NCI-H69 (cell line): ENCODE results near the gene CYP46A1.
A peak's percentile ranks its signal among the peaks of the same experiment; 100 is the strongest.
"Not testable (repeated sequence)": the region's sequence is repeated elsewhere in the genome, so short reads cannot be mapped to it uniquely, and the experiment has no call there.

Experiments used
- DNase-seq: peaks from one replicate; lab custom pipeline; 2025; lab: John Stamatoyannopoulos, UW

CYP46A1 gene

GRCh38 chr14:99683619-99684409, at the start of gene CYP46A1:
Gene CYP46A1 (plus strand): TSS chr14:99684298. CDS start chr14:99684418, 120 bp downstream.
- DNase-seq, result peak; percentile 100

DNA sequence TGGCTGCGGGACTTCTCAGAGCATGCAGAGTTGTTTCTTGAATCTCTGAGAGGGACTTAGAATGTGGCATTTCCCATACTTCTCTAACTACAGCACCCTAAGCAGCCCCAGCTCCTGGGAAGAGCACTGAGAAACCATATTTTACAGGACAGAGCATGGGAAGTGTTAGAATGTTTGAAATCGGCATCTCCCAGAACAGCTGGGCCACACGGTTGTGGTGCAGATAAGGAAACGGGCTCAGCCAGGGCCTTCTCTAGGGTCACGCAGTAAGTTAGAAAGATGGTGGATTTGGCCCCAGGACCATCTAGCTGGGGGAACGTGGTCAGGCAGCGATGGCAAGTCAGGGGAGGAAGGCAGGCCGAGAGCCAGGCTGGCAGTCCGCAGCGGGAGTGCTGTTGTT, 49.7 kb upstream of the CYP46A1 start:
- no peak for DNase-seq

- DNase-seq, result no peak
Measured at GRCh38 chr14:99635116-99635515, 49.0 kb upstream of the CYP46A1 start.

GRCh38 chr14:99636487-99636886, 47.6 kb upstream of the CYP46A1 start:
- no peak for DNase-seq

GRCh38 chr14:99637624-99638023, 46.5 kb upstream of the CYP46A1 start:
- DNase-seq, result no peak

- DNase-seq, result not testable (repeated sequence)
Measured at GRCh38 chr14:99642771-99643170, 41.3 kb upstream of the CYP46A1 start.

- DNase-seq, result no peak
Measured at GRCh38 chr14:99643343-99643742, 40.8 kb upstream of the CYP46A1 start.

DNA sequence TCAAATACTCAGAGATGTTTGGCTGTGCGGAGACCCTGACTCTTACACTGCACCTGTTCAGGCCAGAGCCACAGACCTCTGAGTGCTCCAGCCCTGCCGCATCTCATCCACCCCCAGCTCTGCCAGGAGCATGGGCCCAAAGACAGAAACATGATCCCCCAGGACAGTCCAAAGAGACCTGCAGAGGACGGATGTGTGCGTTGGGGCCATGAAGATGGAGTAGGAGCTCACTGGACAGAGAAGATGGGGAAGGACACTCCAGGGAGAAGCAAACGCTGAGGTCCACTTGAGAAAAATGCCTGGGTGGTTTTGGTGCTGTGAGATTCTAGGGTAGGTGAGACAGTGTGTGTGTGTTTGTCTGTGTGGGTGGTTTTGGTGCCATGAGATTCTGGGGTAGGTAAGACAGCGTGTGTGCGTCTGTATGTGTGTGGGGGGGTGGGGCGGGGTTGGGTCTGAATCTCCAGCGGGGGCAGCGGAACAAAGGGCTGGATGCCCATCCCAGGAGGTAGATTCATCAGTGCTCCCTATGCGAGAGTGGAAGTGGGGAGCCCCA, 40.0 kb upstream of the CYP46A1 start:
- no peak for DNase-seq

DNA sequence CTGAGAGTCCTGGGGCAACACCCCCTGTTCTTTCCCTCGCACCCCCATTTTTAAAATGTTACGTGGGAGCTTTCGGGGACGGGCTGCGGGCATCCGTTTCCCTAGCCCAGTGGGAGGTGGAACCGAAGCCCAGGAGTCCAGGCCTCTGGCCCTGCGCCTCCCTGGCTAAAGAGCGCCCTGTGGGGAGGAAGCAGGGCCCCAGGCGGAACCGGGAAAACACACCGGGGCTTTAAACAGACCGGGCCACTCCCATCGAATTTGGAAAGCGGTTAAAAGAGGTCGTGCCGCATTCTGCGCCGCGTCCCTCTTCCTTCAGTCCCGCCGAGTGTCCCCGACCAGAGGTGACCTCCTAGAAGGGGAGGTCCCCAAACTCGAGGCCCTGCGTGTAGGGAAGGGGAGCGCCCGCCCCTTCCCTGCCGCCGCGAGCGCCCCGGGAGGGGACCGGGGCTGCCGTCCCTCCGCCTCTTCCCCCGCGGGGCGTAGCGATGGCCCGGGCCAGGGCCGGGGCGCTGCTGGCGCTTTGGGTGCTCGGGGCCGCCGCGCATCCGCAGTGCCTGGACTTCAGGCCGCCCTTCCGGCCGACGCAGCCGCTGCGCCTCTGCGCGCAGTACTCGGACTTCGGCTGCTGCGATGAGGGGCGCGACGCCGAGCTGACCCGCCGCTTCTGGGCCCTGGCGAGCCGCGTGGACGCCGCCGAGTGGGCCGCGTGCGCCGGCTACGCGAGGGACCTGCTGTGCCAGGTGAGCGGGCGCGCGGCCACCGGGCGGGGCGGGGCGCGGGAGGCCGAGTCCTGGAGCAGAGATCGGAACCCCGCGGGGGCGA, 39.2 kb upstream of the CYP46A1 start, which contains the start of gene HHIPL1:
Gene HHIPL1, plus strand, starts transcription at position 407 of the 822 bp plus-strand sequence. Its CDS starts 79 bp downstream, at position 486.
- peak; percentile 42 for DNase-seq

DNA sequence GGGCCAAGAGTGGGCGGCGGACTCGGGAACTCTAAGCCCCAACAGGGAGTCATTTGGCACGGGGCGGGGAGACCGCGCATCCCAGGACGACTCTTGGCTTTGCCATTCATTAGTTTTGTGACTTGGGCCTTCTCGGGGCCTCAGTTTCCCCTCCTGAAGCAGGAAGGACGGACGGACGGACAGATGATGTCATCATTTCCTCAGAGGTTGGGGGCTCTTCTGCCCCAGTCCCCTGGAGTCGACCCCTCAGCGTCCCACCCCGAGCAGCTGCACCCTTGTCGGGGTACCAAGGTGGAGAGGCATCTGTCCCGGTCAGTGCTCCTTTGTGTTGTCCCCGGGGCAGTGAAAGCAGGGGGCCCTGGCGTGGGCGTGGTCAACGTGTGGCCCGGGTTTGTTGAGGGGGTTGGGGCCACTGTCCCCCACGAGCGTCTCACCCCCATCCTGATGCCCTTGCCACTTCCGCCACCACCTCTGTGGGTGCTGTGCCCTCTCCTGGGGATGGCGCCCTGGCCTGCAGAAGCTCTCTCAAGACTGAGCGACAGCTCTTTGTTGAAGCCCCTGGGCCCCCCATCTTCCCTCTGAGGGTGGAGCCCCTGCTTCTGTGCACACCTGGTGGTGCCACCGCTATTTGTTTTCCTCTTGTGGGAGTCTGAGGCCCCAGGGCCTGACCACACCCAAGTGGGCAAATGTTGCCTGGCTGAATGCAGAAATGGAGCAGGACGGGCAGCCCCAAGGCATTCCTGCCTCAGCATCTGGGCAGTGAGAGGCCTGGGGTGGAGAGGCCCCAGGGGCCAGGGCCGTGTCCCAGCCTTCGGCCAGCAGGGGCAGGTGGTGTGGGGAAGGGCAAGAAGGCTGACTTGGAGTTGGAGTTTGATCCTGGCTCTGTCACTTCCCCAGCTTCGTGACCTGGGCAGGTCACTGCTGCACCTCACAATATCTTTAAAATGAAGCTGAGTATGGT, 38.3 kb upstream of the CYP46A1 start:
- peak; percentile 33 for DNase-seq

DNA sequence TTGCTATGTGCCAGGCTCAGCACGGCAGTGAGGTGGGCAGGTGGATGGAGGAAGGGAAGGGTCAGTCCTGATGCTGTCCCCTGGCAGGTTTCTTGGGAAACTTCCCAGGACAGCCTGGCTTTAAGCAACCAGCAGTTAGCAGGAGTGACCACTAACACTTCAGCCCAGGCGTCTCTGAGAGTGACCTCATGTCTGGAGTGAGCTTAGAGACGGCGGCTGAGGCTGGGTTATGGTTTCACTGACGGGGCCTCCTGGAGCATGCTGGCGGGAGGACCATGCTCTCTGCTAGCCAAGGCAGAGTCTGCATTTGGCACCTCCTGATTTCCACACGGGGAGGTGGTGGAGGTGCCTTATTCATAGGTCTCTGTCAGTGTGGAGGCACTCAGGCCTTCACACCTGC, 36.7 kb upstream of the CYP46A1 start:
- DNase-seq, result no peak

- DNase-seq, result no peak
Measured at GRCh38 chr14:99648027-99648784, 35.9 kb upstream of the CYP46A1 start.

DNA sequence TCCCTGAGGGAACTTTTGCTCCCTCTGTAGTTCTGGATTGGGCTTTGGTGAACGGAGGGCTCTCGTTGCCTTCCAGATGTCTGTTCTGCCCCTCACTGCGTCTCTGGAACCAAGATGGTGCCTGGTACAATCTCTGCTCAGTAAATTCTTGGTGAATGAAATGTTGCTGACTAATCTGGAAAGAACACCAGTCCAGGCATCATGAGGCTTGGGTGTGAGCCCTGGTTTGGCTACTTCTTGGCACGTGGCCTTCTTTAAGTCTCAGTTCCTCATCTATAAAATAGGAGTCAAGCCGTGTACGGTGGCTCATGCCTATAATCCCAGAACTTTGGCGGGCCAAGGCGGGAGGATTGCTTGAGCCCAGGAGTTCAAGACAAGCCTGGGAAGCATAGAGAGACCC, 34.9 kb upstream of the CYP46A1 start:
- no peak for DNase-seq

GRCh38 chr14:99649643-99650042, 34.5 kb upstream of the CYP46A1 start:
- peak; percentile 17 for DNase-seq

- no peak for DNase-seq
Measured at GRCh38 chr14:99650189-99650588, 33.9 kb upstream of the CYP46A1 start.

DNA sequence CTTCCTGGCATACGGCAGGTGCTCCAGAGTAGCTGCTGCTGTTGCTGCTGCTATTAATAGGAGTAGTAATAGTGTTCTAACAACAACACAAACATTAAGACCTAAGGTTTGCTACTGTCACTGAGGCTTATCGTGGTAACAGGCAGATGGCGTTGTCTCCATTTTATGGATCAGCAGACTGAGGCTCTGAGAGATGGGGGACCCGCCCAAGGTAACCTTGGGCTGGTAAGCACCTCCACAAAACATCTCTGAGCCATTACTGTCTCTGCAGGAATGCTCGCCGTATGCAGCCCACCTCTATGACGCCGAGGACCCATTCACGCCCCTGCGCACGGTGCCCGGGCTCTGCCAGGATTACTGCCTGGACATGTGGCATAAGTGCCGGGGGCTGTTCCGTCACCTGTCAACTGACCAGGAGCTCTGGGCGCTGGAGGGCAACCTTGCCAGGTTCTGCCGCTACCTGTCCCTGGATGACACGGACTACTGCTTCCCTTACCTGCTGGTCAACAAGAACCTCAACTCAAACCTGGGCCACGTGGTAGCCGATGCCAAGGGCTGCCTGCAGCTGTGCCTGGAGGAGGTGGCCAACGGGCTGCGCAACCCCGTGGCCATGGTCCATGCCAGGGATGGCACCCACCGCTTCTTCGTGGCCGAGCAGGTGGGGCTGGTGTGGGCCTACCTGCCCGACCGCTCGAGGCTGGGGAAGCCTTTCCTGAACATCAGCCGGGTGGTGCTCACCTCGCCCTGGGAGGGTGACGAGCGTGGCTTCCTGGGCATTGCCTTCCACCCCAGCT, 31.9 kb upstream of the CYP46A1 start:
- no peak for DNase-seq

GRCh38 chr14:99654235-99654985, 29.7 kb upstream of the CYP46A1 start:
- DNase-seq, result peak; percentile 79

- no peak for DNase-seq
Measured at GRCh38 chr14:99655521-99655920, 28.6 kb upstream of the CYP46A1 start.

- no peak for DNase-seq
Measured at GRCh38 chr14:99656171-99656570, 27.9 kb upstream of the CYP46A1 start.
